Lung microvascular endothelial cell (primary cell): ENCODE data around the gene ANKFN1. TPM values are rescaled to one million over a fixed set of nuclear protein-coding genes. Genes with fewer than 3 reads are reported as not detected.
"Not testable (repeated sequence)": the region's sequence is repeated elsewhere in the genome, so short reads cannot be mapped to it uniquely, and the experiment has no call there.

Experiments
- DNase-seq, 2 donors: peaks; one replicate each; pipeline versions ENCODE4 v3.0.0 to v3.0.0-alpha.2; 2010; ENCODE audit warnings: low read depth in 2 of 2
- total RNA-seq: library from RNA; depleted of rRNA; stranded (reverse); fragments of >200 nt; gene quantifications from 2 replicates; pipeline ENCODE4 v1.2.1, GENCODE V29; 2014

The ANKFN1 gene
- total RNA-seq, 1 donor from 2014 or later = not detected

DNA sequence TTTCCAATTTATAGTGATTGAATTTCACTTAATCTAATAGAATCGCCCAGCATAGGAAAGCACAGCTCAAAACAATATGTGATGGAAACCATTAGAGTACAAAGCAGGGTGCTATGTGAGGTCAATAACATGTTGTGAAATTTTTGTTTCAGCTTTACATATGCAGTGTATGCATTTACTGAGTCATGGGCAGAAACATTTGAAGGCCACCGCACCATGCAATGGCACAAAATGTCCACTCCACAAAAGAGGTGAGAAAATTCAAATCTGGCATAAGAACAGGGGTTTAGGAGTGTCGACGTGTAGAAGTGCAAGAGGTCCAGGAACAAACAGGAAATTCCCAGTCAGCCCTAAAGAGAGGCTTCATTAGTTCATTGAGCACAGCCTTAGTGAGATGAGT is 131.2 kb downstream of the ANKFN1 start:
- DNase-seq = no peak

DNA sequence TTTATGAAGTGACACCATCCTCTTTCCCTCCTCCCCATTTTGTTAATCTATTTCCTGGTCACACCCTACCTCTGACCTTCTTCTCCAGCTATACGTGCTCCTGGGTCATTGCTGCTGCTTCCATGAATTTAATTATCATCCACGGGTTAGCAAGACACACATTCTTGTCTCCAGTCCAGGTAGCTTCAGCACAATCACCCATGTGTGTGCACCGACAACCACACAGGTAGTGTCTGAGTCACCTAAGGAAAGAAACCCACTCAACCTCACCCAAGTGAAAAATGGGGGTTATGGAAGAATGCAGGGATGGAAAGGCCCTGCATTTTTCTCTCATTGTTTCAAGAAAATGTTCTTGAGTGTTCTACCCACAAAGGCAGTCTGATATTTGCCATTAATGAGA is 135.5 kb downstream of the ANKFN1 start:
- DNase-seq = not testable (repeated sequence)

DNA sequence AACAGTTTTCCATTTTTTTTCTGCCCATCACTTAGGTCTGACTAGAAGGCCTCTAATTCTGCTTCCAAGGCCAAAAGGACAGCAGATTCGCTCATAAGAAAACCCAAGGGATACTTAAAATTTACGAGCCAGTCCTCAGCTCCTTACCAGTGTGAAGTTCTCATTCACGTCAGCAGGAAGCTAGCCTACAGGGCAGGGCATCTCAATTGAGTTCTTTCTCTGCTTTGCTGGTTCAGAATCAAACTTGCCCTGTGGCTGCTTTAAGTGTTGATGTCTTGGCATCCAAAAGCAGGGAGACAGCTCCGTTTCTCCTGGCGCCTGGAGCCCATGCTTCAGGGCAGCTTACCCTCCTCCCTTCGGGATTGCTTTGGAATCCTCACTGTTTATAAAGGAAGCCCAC is 136.0 kb downstream of the ANKFN1 start:
- DNase-seq = no peak

DNA sequence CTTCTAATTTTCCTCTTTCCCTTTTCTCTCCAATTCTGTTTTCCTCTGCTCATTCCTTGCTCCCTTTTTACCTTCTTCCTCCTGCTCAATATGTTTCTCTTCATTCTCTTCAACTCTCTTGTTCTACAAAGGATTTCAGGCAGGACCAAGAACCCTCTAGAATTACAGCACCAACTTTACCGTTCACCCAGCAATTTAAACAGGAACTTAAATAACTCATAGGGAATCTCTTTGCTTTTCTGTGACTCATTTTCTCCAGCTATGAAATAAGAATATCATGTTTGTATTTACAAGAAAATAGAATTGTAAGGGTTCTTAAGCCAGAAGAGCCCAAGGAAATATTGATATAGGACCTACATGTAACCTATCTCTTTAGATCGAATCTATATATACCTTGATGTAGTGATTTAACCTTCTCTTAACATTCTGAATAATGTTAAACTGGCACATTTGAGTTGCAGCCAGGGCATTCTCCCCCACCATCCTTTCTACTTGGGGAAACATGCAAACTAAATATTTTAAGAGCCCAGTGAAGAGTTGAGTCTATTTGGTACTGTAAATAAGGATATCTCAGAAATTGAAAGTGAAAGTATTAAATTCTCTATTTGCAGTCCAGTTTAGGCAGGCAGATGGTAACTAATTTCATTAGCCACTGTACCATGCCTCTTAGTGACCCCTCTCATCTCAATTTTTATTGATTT is 137.0 kb downstream of the ANKFN1 start:
- DNase-seq = peak; percentile 16 to 17

DNA sequence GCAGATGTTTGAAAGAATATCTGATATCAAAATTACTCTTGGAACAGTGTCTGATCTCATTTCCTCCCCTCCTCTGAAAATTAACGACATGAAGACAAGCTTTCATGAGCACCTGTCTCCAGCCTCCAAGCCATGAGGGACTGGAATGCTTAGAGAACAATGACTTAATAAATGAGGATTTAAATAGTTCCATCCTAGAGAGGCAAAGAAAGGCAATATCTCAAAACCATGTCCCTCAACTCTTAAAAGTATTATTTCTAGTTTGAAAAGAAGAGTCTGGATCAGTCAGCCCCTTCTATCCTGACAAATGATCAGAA is 137.5 kb downstream of the ANKFN1 start:
- peak in 1 of 2 donors; percentile 19 for DNase-seq

- peak in 1 of 2 donors; percentile 50 for DNase-seq
Observed at GRCh38 chr17:56291226-56291805, 138.0 kb downstream of the ANKFN1 start.

- DNase-seq = peak in 1 of 2 donors; percentile 89
Observed at GRCh38 chr17:56292010-56292409, 138.7 kb downstream of the ANKFN1 start.

DNA sequence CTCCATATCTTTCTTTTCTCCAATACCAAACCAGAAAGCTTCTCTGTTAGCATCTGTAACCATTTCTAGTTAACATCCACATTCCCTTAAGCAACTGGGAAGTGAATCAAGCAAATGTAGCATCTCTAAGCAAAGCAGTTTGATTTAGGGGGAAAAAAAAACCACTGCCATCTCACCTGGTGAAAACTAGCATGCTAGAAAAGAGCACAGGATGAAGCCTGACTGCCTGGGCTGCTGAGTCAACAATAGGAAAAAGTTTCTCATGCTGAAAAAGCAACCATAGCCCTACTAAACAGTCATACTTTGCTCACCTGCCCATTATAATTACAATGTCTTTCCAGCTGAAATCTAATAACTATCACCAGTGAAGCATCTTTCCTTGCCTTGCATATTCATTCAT is 139.3 kb downstream of the ANKFN1 start:
- peak in 1 of 2 donors; percentile 20 for DNase-seq

DNA sequence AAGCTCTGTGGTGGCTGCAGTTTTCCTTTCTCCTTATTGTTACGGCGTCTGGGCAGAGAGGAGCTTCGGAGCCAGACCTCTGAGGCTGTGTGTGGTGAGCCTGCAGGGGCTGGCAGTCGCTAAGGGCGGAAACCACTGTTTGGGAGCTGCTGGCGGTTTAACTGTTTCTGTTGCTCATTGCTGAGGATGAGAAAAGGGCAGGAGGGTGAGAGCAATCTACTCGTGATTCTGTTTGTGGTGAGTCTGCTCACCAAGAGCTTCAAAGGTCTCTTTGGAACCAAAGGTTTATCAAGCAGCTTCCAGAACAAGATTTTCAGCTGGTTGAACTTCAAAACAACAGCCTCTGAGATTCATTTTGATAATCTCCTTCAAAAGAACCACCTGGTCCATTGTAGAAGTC is 143.9 kb downstream of the ANKFN1 start:
- DNase-seq = peak in 1 of 2 donors; percentile 68

GRCh38 chr17:56298846-56299245 is 145.6 kb downstream of the ANKFN1 start:
- no peak for DNase-seq

- DNase-seq = no peak
Observed at GRCh38 chr17:56300144-56300543, 146.9 kb downstream of the ANKFN1 start.

DNA sequence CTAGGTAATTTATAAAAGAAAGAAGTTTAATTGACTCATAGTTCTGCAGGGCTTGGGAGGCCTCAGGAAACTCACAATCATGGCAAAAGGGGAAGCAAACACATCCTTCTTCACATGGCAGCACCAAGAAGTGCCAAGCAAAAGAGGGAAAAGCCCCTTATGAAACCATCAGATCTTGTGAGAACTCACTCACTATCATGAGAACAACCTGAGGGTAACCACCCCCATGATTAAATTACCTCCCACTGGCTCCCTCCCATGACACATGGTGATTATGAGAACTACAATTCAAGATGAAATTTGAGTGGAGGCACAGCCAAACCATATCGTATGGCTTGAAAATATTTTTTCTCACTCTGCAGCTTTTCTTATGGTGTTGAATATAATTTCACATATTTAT is 151.7 kb downstream of the ANKFN1 start:
- DNase-seq = no peak

DNA sequence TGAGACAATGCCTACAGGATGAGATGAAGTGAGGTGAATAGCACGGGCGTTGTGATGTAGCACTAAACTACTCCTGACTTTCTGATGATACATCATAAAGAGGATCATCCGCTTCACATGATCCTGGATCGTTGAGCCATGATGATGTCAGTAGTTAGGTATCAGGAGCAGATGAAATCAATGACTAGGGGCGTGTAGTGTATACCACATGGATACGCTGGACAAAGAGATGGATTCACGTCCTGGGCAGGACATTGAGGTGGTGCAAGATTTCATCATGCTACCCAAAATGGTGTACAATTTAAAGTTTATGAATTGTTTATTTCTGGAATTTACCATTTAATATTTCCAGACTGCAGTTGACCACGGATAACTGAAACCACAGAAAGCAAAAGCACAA is 156.6 kb downstream of the ANKFN1 start:
- DNase-seq = no peak

- no peak for DNase-seq
Observed at GRCh38 chr17:56310782-56311181, 157.5 kb downstream of the ANKFN1 start.

GRCh38 chr17:56313201-56313600 is 159.9 kb downstream of the ANKFN1 start:
- DNase-seq = peak in 1 of 2 donors; percentile 44

- DNase-seq = no peak
Observed at GRCh38 chr17:56314026-56314425, 160.8 kb downstream of the ANKFN1 start.

- DNase-seq = no peak
Observed at GRCh38 chr17:56314984-56315602, 161.8 kb downstream of the ANKFN1 start.

- DNase-seq = no peak
Observed at GRCh38 chr17:56316604-56317003, 163.3 kb downstream of the ANKFN1 start.

DNA sequence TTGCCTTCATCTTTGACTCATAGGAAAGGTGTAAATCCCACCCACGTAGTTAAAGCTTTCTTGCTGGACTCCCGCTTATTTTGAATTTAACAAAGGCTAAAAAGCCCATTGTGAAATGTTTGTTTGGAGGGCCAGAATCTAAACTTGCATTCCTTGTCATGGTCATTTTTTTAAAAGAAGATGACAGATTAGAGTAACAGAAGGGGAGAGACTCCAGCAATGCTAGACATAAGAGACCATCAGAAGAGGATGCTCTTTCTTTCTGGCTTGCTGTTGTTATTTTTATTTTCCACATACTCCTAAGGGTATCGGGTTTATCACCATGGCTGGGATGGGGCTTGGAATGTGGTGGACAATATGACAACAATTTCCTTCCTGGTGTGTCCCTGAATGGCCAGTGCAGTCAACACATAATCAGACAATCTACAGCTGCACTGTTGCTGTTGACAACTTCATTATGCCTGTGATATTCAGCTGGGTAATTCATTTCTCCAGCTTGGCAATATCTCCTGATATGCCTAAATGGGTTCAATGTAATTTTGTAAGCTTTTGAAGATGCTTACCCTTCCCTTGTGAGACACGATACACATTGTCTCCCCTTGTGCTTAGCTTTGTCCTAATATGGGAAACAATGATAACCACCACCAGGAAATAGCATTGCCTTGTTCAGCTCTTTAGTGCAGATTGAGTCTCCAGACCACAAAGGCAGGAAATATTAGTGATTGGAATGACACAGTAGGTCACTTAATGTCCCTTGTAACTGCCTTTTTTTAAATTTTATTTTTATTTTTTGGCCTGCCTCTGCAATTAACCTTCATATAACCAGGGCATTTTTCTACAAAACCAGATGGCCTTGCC is 164.3 kb downstream of the ANKFN1 start:
- DNase-seq = peak; percentile 43 to 67

DNA sequence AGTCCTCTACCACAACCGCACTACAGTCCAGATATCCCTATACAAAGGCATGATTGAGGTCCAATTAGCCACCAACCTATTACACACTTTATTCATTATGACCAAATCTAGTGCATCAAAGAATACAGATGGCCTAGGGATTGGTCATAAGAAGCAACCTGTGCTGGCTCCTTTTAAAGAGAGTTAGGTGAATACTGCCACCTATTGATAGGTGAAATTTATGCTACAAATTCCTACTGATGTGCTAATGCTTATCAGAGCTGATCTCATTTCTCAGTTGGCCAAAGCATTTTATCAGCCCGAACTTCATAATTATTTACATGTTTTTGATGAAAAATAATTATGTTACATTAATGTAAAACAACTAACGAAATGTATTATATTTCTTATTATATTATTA is 166.3 kb downstream of the ANKFN1 start:
- DNase-seq = peak; percentile 69 to 72

GRCh38 chr17:56320443-56320842 is 167.2 kb downstream of the ANKFN1 start:
- no peak for DNase-seq

DNA sequence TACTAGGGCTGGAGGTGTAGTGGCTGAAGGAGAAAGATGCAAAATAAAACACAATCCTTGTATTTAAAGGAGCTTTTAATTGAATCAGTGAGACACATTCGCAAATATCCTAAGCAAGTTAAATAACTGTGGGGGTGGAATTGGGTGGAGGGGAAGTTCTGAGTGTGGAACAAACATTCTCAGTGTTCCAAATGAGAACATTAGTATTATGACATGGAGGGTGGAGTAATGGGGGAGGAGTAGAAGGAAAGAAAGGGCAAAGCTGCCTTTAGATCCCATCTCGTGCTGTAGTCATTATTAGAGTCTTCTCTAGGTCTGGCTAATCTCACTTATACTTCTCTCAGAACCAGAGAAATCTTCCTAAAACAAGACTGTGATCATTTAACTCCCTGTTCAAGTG is 169.7 kb downstream of the ANKFN1 start:
- DNase-seq = no peak
